Left ventricle myocardium inferior (tissue), 1 donor: ENCODE measurements around the gene IQCE. TPM values are rescaled to one million over a fixed set of nuclear protein-coding genes. Genes with fewer than 3 reads are reported as not detected.
A peak's percentile ranks its signal among the peaks of the same experiment; 100 is the strongest.

Experiments used
- DNase-seq: peaks from one replicate; pipeline ENCODE4 v3.0.0-alpha.2; 2020
- H3K27ac ChIP-seq: fragments of 200-600 bp; replicated peaks from 2 replicates; pipeline ENCODE4 v1.8.0; 2021
- H3K27me3 ChIP-seq: fragments of 200-600 bp; 2 replicates; pipeline ENCODE4 v1.8.0; 2021; ENCODE audit warnings: low read depth
- H3K36me3 ChIP-seq: fragments of 200-600 bp; 2 replicates; pipeline ENCODE4 v1.8.0; 2021
- H3K4me1 ChIP-seq: fragments of 200-600 bp; 2 replicates; pipeline ENCODE4 v1.8.0; 2021
- H3K4me3 ChIP-seq: fragments of 200-600 bp; 2 replicates; pipeline ENCODE4 v1.8.0; 2021; ENCODE audit warnings: mild to moderate bottlenecking, moderate library complexity
- H3K9me3 ChIP-seq: fragments of 200-600 bp; replicated peaks from 2 replicates; pipeline ENCODE4 v1.8.0; 2021
- intact Hi-C: fragments of 100-400 bp; cut with micrococcal nuclease; formaldehyde crosslinking; loops from one replicate; pipeline ENCODE4 v1.11.0; 2022
- total RNA-seq: library from RNA; stranded (reverse); fragmentation: NEBNext Ultra II Directional; extraction: Animal tissue kit (Norgen Biotek cat#: 25700); gene quantifications from one replicate; pipeline ENCODE4 v1.2.1, GENCODE V29; 2021
- TF ChIP-seq, protein P1 (sequence below): fragments of 200-600 bp; IDR thresholded peaks from 2 replicates; pipeline ENCODE4 v1.8.0; 2021; ENCODE audit warnings: antibody characterized with exemption, mild to moderate bottlenecking, borderline replicate concordance
- donor health status: DM: no; HTN: yes; CAD: no; lungs with severe emphysema.

The IQCE gene
- total RNA-seq, 1 donor from 2014 or later, result 11.5 TPM

DNA sequence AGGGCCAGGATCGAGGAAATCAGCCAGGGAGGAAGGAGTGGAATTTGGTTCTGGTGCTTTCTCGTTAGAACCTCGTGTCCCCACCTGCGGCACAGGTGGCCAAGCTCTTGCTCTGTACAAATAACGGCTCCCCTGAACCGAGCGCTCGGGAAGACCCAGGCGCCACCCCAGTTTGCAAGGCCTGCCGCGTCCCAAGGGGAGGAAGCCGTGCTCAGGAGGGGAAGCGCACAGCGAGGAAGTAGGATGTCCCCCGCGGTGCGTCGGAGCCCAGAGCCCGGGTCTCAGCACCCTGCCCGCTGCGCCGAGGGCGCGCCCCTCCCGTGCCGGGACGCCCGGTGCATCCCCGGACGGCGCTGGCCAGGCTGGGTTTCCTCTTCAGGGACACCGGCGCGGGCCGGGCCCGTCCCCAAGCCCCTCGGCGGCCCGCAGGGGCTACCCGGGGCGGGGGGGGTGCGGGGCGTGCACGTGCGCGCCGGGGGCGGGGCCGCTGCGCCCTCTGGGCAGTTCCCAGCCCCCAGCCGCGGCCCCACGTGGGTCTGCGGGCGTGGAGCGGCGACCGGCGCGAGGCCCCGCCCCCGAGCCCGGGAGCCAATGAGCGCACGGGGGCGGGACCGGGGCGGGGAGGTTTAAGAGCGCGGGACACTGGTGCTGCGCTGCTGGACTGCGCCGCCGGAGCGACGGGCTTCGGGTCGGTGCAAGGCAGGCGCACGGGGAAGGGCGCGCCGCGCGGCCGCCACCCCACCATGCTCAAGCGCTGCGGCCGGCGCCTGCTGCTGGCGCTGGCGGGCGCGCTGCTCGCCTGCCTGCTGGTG, 39.5 kb upstream of the IQCE start, which contains the start of gene LFNG:
Gene LFNG (plus strand): TSS at position 656 of the 812 bp plus-strand sequence. CDS start 88 bp downstream, at position 744.
- H3K4me3 ChIP-seq, result peak within 1 kb of the TSS; percentile 73
- DNase-seq, result peak; percentile 89
- intact Hi-C loops, result no loop called here
- H3K9me3 ChIP-seq, result no peaks in the 10 kb centered on the region
- H3K27ac ChIP-seq, result peak within 1 kb of the TSS; percentile 91
- TF ChIP-seq, protein P1, sequence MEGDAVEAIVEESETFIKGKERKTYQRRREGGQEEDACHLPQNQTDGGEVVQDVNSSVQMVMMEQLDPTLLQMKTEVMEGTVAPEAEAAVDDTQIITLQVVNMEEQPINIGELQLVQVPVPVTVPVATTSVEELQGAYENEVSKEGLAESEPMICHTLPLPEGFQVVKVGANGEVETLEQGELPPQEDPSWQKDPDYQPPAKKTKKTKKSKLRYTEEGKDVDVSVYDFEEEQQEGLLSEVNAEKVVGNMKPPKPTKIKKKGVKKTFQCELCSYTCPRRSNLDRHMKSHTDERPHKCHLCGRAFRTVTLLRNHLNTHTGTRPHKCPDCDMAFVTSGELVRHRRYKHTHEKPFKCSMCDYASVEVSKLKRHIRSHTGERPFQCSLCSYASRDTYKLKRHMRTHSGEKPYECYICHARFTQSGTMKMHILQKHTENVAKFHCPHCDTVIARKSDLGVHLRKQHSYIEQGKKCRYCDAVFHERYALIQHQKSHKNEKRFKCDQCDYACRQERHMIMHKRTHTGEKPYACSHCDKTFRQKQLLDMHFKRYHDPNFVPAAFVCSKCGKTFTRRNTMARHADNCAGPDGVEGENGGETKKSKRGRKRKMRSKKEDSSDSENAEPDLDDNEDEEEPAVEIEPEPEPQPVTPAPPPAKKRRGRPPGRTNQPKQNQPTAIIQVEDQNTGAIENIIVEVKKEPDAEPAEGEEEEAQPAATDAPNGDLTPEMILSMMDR, result no peak
- peaks cover 42% of the 10 kb centered on the region for H3K27me3 ChIP-seq
- peaks cover 58% of the 10 kb centered on the region for H3K4me1 ChIP-seq
- no peaks in the 10 kb centered on the region for H3K36me3 ChIP-seq

DNA sequence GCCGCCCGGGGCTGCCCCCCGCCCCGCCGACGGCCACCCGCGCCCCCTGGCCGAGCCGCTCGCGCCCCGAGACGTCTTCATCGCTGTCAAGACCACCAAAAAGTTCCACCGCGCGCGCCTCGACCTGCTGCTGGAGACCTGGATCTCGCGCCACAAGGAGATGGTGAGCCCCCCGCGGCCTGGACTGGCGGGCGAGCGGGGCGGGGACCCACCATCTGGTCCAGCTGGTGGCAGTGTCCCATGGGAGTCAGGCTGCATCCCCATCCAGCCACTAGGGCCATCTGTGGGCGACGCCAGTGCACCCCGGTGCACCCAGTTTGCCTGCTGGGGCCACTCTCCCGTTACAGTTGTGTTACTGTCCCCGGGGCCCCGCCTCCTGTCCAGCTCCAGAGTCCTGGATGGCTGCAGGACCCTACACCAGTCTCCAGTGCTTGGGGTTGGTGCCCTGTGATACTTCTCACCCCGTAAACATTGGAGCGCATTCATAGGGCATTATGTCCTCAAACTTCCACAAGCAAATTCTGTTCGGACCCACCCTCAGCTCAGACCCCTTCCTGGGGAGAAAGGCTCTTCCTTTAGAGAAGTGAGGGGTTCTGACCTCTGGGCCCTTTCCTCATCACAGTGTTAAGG, 38.5 kb upstream of the IQCE start:
- Histone ChIP-seq H3K4me3 (peak overlapping the region; percentile 73), H3K27me3 (peaks cover 52% of the 10 kb centered on the region), H3K4me1 (peaks cover 67% of the 10 kb centered on the region), H3K27ac (peak overlapping the region; percentile 91), H3K9me3 (no peaks in the 10 kb centered on the region), H3K36me3 (peaks cover 4% of the 10 kb centered on the region)
- DNase-seq, result no peak
- TF ChIP-seq, protein P1, result no peak
- intact Hi-C loops, result no loop called here

DNA sequence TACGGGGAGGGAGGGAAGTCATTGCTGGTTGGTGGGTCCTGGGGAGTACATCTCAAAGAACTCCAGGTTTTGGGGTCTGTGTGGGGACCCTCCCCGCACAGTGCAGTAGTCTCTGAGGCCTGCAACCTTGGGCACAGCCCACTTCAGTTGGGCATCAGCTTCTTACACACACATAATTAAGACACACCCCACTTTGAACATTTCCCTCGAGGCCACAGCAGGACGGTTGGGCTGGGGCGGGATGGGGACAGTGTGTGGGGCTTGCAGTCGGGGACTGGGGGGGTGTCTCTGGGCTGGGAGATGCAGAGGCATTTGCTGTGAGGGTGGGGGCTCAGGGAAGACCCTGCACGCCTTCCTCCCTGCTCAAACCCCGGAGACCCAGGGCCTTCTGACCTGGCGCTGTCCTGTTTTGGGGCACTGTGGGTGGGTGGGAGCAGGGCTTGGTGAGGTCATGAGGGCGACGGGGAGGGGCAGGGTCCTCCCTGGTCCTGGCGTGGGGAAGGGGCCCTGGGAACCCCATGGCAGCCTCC, 38.0 kb upstream of the IQCE start:
- peak overlapping the region; percentile 73 for H3K4me3 ChIP-seq
- peaks cover 58% of the 10 kb centered on the region for H3K27me3 ChIP-seq
- peak overlapping the region; percentile 91 for H3K27ac ChIP-seq
- no peak for DNase-seq
- H3K4me1 ChIP-seq, result peaks cover 71% of the 10 kb centered on the region
- H3K9me3 ChIP-seq, result no peaks in the 10 kb centered on the region
- intact Hi-C loops, result no loop called here
- TF ChIP-seq, protein P1, result no peak
- H3K36me3 ChIP-seq, result peaks cover 8% of the 10 kb centered on the region

DNA sequence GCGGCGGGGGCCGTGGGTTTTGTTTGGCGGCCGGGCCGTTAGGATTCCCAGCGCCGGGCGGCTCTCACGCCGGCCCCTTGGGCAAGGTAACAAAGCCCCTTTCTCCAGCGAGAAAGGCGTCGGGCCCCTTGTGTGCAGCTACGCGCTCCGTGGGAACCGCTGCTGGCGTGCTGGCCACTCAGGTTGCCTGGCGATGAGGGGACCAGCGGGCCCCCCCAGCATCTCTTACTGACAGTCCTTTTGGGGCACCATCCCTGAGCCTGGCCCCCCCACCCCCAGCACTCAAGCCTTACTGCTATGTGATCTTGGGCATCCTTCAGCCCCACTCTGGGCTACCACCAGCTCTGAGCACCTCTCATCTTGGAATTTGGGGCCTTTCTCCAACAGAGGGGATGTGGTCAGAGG, 37.4 kb upstream of the IQCE start:
- peaks cover 63% of the 10 kb centered on the region for H3K27me3 ChIP-seq
- H3K4me3 ChIP-seq, result peak overlapping the region; percentile 73
- H3K9me3 ChIP-seq, result no peaks in the 10 kb centered on the region
- H3K27ac ChIP-seq, result peak overlapping the region; percentile 91
- no peak for DNase-seq
- intact Hi-C loops, result no loop called here
- H3K4me1 ChIP-seq, result peaks cover 71% of the 10 kb centered on the region
- H3K36me3 ChIP-seq, result peaks cover 12% of the 10 kb centered on the region
- TF ChIP-seq, protein P1, result no peak

DNA sequence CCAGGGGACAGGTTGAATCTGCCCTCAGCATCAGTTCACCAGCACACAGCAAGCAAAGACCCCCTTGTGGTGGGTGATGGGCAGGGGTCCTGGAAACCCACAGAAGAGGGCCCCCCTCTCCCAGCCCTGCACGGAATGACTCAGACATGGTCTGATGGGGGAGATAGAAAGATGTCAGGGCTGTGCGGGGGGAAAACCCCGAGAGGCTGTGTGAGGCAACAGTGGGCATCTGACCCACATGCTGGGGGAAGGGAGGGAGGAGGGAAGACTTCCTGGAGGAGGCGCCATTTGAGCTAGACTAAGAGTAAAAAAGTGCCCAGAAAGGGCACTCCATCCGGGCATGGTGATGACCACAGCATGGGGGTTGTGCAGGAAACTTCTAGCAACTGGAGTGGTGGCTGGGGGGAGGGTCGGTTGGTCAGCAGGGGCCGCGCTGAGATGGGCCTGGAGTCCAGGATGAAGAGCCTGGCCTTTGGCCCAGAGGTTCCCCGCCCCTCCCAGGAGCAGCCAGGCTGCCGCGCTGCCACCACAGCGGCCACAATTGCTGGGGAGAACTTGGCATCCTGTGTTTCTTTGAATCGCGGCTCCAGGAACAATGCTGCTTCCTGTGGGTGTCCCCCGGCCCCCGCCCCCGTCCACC, 36.7 kb upstream of the IQCE start:
- Histone ChIP-seq H3K36me3 (peaks cover 20% of the 10 kb centered on the region), H3K27ac (peak overlapping the region; percentile 91), H3K9me3 (no peaks in the 10 kb centered on the region), H3K27me3 (peaks cover 69% of the 10 kb centered on the region), H3K4me3 (peak overlapping the region; percentile 73), H3K4me1 (peaks cover 75% of the 10 kb centered on the region)
- DNase-seq, result peak; percentile 50
- TF ChIP-seq, protein P1, result no peak
- intact Hi-C loops, result no loop called here
